MM.1S (cell line): ENCODE results near the gene NUDT2.

Experiments used
- DNase-seq: peaks from one replicate; pipeline ENCODE4 v3.0.0-alpha.2; 2015
- H2AFZ ChIP-seq: fragments of 300-600 bp; sonication (generic); 2 replicates; pipeline ENCODE4 v1.6.0; 2016; ENCODE audit warnings: antibody characterized with exemption, low read length
- H3F3A ChIP-seq: fragments of 300-600 bp; sonication (generic); 2 replicates; pipeline ENCODE4 v1.6.1; 2016; ENCODE audit warnings: mild to moderate bottlenecking, antibody characterized with exemption, low read length, moderate library complexity, mixed read lengths; ENCODE audit not compliant: insufficient read depth
- H3K27ac ChIP-seq: fragments of 300-600 bp; sonication (generic); 2 replicates; pipeline ENCODE4 v1.5.1; 2016; ENCODE audit warnings: mild to moderate bottlenecking, low read length
- H3K27me3 ChIP-seq: fragments of 300-600 bp; sonication (generic); replicated peaks from 2 replicates; pipeline ENCODE4 v1.6.0; 2016; ENCODE audit warnings: low read length; ENCODE audit not compliant: insufficient read depth
- H3K36me3 ChIP-seq: fragments of 300-600 bp; sonication (generic); replicated peaks from 2 replicates; pipeline ENCODE4 v1.6.1; 2016; ENCODE audit warnings: mild to moderate bottlenecking, low read length, mixed read lengths; ENCODE audit not compliant: insufficient read depth
- H3K4me1 ChIP-seq: fragments of 300-600 bp; sonication (generic); 2 replicates; pipeline ENCODE4 v1.6.1; 2016; ENCODE audit warnings: low read length, mixed read lengths
- H3K4me2 ChIP-seq: fragments of 300-600 bp; sonication (generic); 2 replicates; pipeline ENCODE4 v1.6.0; 2016; ENCODE audit warnings: low read depth, low read length
- H3K4me3 ChIP-seq: fragments of 300-600 bp; sonication (generic); 2 replicates; pipeline ENCODE4 v1.5.1; 2016; ENCODE audit warnings: low read length, mixed read lengths
- H3K79me2 ChIP-seq: fragments of 300-600 bp; sonication (generic); 2 replicates; pipeline ENCODE4 v1.6.1; 2016; ENCODE audit warnings: mixed run types, low read length, mixed read lengths
- H3K9ac ChIP-seq: fragments of 300-600 bp; sonication (generic); 2 replicates; pipeline ENCODE4 v1.6.1; 2016; ENCODE audit warnings: low read length, mixed read lengths
- H3K9me2 ChIP-seq: fragments of 300-600 bp; sonication (generic); replicated peaks from 2 replicates; pipeline ENCODE4 v1.6.1; 2016; ENCODE audit warnings: mild to moderate bottlenecking, low read length, mixed read lengths; ENCODE audit not compliant: insufficient read depth
- H3K9me3 ChIP-seq: fragments of 300-600 bp; sonication (generic); replicated peaks from 2 replicates; pipeline ENCODE4 v1.6.1; 2016; ENCODE audit warnings: mild to moderate bottlenecking, low read length, mixed read lengths; ENCODE audit not compliant: insufficient read depth
- H4K20me1 ChIP-seq: fragments of 300-600 bp; sonication (generic); 2 replicates; pipeline ENCODE4 v1.6.1; 2016; ENCODE audit warnings: mild to moderate bottlenecking, low read length, moderate library complexity, mixed read lengths; ENCODE audit not compliant: insufficient read depth
- EZH2 ChIP-seq: fragments of 300-600 bp; sonication (generic); optimal IDR thresholded peaks from 2 replicates; pipeline ENCODE3; 2017; ENCODE audit warnings: low read depth, mild to moderate bottlenecking, antibody characterized with exemption, low read length, mixed read lengths
- EZH2phosphoT487 ChIP-seq: fragments of 300-600 bp; sonication (generic); IDR thresholded peaks from 2 replicates; pipeline ENCODE4 v1.6.1; 2018; ENCODE audit warnings: antibody characterized with exemption, low read length
- TF ChIP-seq, protein P1 (sequence below): fragments of 300-600 bp; sonication (generic); IDR thresholded peaks from 2 replicates; pipeline ENCODE4 v1.5.1; 2016; ENCODE audit warnings: antibody characterized with exemption, low read length, mixed read lengths

Gene NUDT2

DNA sequence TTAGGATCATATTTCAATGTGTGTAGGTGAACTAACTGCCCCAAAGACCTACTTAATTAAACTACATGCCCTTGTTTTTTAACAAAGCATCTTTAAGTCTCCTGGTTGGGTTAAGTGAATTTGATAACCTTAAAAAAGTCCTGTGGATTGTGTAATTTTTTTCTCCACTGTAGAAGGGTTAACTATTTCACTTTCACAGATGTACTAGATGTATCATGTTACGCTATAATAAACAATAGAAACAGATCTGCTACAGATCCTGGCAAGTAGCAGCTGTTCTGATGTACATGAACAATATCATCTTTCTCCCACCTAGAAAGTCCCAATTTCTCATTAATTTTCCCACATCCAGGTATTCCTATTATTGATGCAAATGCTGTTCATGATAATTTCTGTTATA lies 19.2 kb upstream of the NUDT2 start:
- Histone ChIP-seq H4K20me1 (no peaks in the 10 kb centered on the region), H3K27ac (no peak overlapping the region)
- no peak for DNase-seq

DNA sequence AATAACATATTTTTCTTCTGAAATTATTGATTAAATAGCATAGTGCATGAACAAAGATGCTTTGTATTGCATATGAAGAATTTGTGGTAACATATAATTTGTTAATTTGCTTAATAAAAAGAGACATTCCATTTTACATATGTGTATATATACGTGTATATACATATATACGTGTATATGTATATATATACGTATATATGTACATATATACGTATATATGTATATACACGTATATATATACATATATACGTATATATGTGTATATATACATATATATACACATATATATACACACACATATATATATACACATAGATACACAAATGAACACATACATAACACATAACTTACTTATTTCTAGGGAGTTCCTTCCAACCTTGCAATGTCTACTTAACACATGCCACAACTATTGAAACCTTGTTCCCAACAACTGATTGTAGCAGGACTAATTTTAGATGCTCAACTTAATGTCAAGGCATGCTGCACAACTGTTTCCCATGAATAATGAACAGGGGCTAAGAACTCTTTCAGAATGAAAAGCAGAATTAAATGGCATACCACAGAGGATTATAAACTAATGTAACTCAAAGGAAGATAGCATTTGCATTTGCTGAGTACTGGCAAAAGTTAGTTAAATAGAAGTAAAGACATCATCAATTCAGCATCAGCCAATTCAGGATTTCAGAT lies 17.7 kb upstream of the NUDT2 start:
- H3K4me3 ChIP-seq: no peak overlapping the region

More for the DNA sequence above, 19.2 kb upstream of the NUDT2 start:
- H3K36me3 ChIP-seq: no peaks in the 10 kb centered on the region
- H3K79me2 ChIP-seq: no peaks in the 10 kb centered on the region
- no peaks in the 10 kb centered on the region for H3K9me3 ChIP-seq
- H3K4me1 ChIP-seq: no peaks in the 10 kb centered on the region
- H3K4me3 ChIP-seq: no peak overlapping the region
- H3F3A ChIP-seq: no peaks in the 10 kb centered on the region
- H3K27me3 ChIP-seq: no peaks in the 10 kb centered on the region
- no peak overlapping the region for H3K9ac ChIP-seq
- no peak for TF ChIP-seq EZH2phosphoT487
- no peak for TF ChIP-seq EZH2
- TF ChIP-seq, protein P1, sequence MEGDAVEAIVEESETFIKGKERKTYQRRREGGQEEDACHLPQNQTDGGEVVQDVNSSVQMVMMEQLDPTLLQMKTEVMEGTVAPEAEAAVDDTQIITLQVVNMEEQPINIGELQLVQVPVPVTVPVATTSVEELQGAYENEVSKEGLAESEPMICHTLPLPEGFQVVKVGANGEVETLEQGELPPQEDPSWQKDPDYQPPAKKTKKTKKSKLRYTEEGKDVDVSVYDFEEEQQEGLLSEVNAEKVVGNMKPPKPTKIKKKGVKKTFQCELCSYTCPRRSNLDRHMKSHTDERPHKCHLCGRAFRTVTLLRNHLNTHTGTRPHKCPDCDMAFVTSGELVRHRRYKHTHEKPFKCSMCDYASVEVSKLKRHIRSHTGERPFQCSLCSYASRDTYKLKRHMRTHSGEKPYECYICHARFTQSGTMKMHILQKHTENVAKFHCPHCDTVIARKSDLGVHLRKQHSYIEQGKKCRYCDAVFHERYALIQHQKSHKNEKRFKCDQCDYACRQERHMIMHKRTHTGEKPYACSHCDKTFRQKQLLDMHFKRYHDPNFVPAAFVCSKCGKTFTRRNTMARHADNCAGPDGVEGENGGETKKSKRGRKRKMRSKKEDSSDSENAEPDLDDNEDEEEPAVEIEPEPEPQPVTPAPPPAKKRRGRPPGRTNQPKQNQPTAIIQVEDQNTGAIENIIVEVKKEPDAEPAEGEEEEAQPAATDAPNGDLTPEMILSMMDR: no peak
- no peak overlapping the region for H2AFZ ChIP-seq
- H3K9me2 ChIP-seq: no peaks in the 10 kb centered on the region
- H3K4me2 ChIP-seq: no peak overlapping the region

DNA sequence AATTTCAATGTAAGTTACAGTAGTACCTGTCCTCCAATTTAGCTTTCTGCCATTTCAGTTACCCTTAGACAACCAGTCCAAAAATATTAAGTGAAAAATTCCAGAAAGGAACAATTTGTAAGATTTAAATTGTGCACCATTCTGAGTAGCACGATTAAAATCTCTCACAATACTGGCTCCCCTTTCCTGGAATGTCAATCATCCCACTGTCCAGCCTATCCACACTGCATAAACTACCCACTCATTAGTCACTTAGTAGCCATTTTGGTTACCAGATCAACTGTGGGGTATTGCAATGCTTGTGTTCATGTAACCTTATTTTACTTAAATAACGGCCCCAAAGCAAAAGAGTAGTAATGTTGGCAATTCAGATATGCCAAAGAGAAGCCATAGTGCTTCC lies 11.9 kb upstream of the NUDT2 start:
- no peak overlapping the region for H2AFZ ChIP-seq
- H3F3A ChIP-seq: no peaks in the 10 kb centered on the region
- H3K36me3 ChIP-seq: no peaks in the 10 kb centered on the region
- no peaks in the 10 kb centered on the region for H3K4me1 ChIP-seq
- TF ChIP-seq EZH2 (no peak), EZH2phosphoT487 (no peak)
- TF ChIP-seq, protein P1: no peak
- H3K4me3 ChIP-seq: no peak overlapping the region
- H3K27me3 ChIP-seq: no peaks in the 10 kb centered on the region
- H3K9me3 ChIP-seq: no peaks in the 10 kb centered on the region
- H3K9me2 ChIP-seq: no peaks in the 10 kb centered on the region
- H3K9ac ChIP-seq: no peak overlapping the region
- peaks cover 31% of the 10 kb centered on the region for H3K79me2 ChIP-seq
- no peaks in the 10 kb centered on the region for H4K20me1 ChIP-seq
- H3K27ac ChIP-seq: no peak overlapping the region
- no peak overlapping the region for H3K4me2 ChIP-seq
- no peak for DNase-seq

More for the DNA sequence above, 17.7 kb upstream of the NUDT2 start:
- Histone ChIP-seq H3K9me3 (no peaks in the 10 kb centered on the region), H3K4me1 (no peaks in the 10 kb centered on the region), H3K9ac (no peak overlapping the region), H3K36me3 (no peaks in the 10 kb centered on the region), H3K4me2 (no peak overlapping the region), H3F3A (no peaks in the 10 kb centered on the region), H3K9me2 (no peaks in the 10 kb centered on the region), H3K79me2 (no peaks in the 10 kb centered on the region), H4K20me1 (no peaks in the 10 kb centered on the region), H3K27ac (no peak overlapping the region), H3K27me3 (no peaks in the 10 kb centered on the region), H2AFZ (no peak overlapping the region)
- TF ChIP-seq, protein P1: no peak
- TF ChIP-seq EZH2 (no peak), EZH2phosphoT487 (no peak)
- DNase-seq: no peak
